Muscle layer of colon (tissue), 2 donors: ENCODE results near the gene DBX1.

Experiments used
- H3K27ac ChIP-seq: one replicate; pipeline ENCODE4 v1.7.0; 2013; ENCODE audit warnings: low read depth, mild to moderate bottlenecking, low read length, moderate library complexity
- H3K27me3 ChIP-seq, 2 donors: one replicate each; pipeline ENCODE4 v1.7.0; 2013; ENCODE audit warnings: low read length in 2 of 2, mild to moderate bottlenecking in 2 of 2; ENCODE audit not compliant: insufficient read depth in 2 of 2, control insufficient read depth in 1 of 2
- H3K36me3 ChIP-seq: one replicate; pipeline ENCODE4 v1.7.0; 2013; ENCODE audit warnings: mild to moderate bottlenecking, low read length; ENCODE audit not compliant: insufficient read depth
- H3K4me1 ChIP-seq: one replicate; pipeline ENCODE4 v1.7.0; 2013; ENCODE audit warnings: mild to moderate bottlenecking, low read length; ENCODE audit not compliant: insufficient read depth
- H3K4me3 ChIP-seq, 2 donors: one replicate each; pipeline ENCODE4 v1.7.0; 2013; ENCODE audit warnings: low read length in 2 of 2, low read depth in 1 of 2, mild to moderate bottlenecking in 1 of 2, moderate library complexity in 1 of 2
- H3K9ac ChIP-seq: one replicate; pipeline ENCODE4 v1.7.0; 2013; ENCODE audit warnings: low read length
- H3K9me3 ChIP-seq: one replicate; pipeline ENCODE4 v1.7.0; 2013; ENCODE audit warnings: mild to moderate bottlenecking, low read length
- donor health status: abdominal sarcoma.
- donor health status: Adenocarcinoma of cecum.

Gene DBX1

DNA sequence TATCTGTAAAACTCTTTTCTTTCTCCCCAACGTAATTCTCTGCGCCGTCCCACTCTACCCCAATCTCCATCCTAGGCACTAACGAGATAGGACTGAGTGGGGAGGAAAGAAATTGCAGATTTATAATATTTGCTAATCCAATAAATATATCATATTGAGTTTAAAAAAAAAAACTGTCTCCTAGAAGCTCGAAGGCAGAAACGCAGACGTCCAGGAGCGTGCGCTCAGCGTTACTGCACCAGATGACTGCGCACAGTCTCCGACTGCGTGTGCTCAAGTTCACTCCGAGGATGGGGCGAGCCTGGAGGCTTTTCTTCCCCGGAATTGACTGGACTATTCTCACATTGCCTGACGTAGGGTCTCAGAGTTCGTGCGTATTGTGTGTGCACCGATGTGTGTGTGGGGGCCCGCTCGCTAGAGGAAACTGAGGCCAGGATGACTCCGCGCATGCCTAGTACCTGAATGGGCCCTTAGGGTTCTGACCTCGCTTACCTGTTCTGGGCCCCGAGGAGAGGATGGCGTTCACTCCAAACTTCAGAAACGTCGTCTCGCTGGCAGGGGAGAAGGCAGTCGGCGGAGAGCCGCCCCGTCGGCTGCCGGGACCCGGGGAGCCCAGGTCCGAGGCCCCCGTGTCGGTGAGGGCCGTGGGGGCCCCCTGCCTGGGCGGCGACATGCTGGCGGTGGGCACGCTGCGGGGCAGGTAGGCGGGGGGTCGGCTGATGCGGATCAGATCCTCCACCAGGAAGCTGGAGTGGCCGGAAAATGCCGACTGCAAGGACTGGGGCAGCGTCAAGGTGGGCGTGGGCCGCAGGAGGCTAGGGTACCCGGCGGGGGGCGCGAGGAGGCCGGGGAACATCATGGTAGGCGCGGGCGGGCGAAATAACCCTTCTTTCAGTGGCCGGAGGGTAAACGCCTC is 551 bp downstream of the DBX1 start:
- Histone ChIP-seq H3K27me3 (peaks cover 79 to 96% of the 10 kb centered on the region in 2 donors), H3K27ac (no peak overlapping the region), H3K9me3 (peaks cover 5% of the 10 kb centered on the region), H3K4me3 (no peak overlapping the region), H3K9ac (no peak overlapping the region), H3K4me1 (peaks cover 14% of the 10 kb centered on the region), H3K36me3 (no peaks in the 10 kb centered on the region)

DNA sequence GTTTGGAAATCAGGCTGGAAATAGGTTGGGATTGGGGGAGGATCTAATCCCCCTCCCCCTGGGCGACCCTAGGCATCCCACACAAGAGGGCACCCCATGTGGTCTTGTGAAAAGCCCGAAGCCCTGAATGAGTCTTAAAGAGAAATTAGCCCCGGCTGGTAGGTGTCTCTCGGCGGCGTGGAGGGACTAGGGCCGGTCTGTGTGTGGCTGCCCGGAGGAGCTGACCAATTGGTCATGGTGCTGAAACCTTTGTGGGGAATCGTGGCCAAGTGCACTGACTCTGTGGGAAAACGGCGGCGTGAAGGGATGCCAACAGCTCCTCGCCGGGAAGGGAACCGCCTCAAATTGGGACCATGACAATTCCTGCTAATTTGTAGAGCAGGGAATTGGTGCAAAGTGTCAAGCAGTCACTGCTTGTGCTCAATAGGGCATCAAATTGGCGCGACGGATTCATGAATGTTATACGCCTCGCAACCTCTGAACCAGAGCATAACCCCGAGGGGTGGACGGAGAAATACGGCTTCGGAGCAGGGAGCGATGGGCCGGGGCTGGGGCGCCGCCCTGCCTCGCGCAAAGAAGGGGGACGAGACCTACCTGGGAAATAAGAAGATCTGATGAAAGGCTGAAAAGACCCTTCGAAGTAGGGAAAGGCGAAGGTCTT is 1.5 kb downstream of the DBX1 start:
- H3K9me3 ChIP-seq = peaks cover 5% of the 10 kb centered on the region
- H3K27me3 ChIP-seq = peaks cover 74 to 94% of the 10 kb centered on the region in 2 donors
- H3K4me1 ChIP-seq = peaks cover 14% of the 10 kb centered on the region
- H3K36me3 ChIP-seq = no peaks in the 10 kb centered on the region
- no peak overlapping the region for H3K9ac ChIP-seq
- no peak overlapping the region for H3K4me3 ChIP-seq
- no peak overlapping the region for H3K27ac ChIP-seq

DNA sequence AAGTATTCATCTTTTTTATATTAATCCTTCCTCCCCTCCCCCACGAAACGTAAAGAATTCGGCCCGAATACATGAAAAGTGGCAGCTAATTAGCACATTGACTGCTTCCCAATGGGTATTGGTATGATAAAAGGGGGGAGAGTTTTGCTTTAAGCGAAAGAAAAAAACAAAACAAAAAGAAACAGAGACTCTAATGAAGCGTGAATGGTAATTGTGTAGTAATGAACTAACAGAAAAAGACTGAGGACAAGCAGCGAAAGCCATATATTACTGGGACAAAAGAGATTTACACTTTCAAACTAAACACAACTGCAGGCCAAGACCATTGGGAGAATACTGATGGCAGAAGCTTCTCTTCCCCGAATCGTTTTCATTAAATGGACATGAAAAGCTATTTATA is 2.5 kb downstream of the DBX1 start:
- H3K27me3 ChIP-seq = peaks cover 65 to 84% of the 10 kb centered on the region in 2 donors
- no peak overlapping the region for H3K27ac ChIP-seq
- no peak overlapping the region for H3K4me3 ChIP-seq
- H3K4me1 ChIP-seq = peaks cover 9% of the 10 kb centered on the region
- H3K9me3 ChIP-seq = peaks cover 5% of the 10 kb centered on the region
- H3K9ac ChIP-seq = no peak overlapping the region
- no peaks in the 10 kb centered on the region for H3K36me3 ChIP-seq

DNA sequence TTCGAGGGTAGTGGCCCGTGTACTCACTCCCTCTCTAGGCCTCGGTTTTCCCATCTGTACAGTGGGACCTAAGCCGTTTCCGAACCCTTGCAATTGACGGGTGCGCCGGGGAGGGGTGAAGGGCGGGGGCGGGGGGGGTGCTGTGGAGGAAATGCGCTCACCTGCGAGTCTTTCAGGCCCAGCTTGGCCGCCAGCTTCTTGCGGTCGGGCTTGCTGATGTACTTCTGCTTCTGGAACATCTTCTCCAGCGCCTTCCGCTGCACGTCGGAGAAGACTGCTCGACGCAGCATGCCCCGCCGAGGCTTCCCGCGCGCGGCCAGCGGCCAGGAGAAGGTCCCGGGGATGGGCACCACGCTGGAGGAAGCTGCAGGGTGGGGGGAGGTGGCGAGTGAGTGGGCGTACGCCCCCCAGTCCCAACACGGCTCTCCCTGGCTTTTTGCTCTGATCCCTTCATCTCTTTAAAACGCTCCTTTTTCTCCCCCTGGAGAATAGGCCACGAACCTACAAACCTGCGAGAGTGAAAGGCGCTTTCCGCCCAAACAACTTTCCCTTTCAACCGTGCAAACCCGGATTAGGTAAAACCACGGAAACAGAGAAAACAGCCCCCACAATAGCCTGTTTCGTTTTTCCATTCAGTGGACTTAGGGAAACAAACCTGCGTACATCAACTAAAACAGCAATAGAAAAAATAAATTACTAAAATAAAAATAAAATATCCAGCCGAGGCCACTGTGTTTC is 3.2 kb downstream of the DBX1 start:
- no peak overlapping the region for H3K9ac ChIP-seq
- no peak overlapping the region for H3K4me3 ChIP-seq
- no peak overlapping the region for H3K27ac ChIP-seq
- H3K4me1 ChIP-seq = peaks cover 9% of the 10 kb centered on the region
- peaks cover 5% of the 10 kb centered on the region for H3K9me3 ChIP-seq
- H3K36me3 ChIP-seq = no peaks in the 10 kb centered on the region
- H3K27me3 ChIP-seq = peaks cover 59 to 77% of the 10 kb centered on the region in 2 donors

DNA sequence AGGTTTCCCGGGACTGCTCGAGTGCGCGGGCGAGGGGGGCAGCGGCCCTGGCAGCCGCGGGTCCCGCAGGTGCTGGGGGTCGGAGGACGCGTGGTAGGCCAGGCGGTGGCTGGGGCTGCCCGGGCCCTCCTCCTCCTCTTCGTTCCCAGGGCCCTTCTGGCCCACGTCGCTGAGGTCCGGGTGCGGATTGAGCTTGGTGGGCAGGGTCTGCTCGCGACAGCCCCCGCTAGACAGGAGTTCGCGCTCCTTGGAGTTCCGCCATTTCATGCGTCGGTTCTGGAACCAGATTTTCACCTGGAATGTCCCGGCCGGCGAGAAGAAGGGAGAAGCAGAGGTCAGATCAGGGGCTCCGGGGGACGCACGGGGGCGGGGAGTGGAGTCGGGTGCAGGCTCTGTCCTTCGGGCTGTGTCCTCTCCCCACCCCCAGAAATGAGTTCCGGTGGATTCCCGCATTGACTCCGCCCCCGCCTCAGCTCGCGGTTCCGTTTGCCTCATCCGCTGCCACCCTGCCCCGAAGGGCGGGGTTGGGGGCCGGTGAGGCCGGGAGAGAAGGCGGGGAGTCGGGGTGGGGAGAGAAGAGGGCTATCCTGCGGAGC is 3.9 kb downstream of the DBX1 start:
- Histone ChIP-seq H3K4me3 (no peak overlapping the region), H3K4me1 (peaks cover 9% of the 10 kb centered on the region), H3K27ac (no peak overlapping the region), H3K9ac (no peak overlapping the region), H3K9me3 (peaks cover 5% of the 10 kb centered on the region), H3K36me3 (no peaks in the 10 kb centered on the region), H3K27me3 (peaks cover 52 to 71% of the 10 kb centered on the region in 2 donors)

DNA sequence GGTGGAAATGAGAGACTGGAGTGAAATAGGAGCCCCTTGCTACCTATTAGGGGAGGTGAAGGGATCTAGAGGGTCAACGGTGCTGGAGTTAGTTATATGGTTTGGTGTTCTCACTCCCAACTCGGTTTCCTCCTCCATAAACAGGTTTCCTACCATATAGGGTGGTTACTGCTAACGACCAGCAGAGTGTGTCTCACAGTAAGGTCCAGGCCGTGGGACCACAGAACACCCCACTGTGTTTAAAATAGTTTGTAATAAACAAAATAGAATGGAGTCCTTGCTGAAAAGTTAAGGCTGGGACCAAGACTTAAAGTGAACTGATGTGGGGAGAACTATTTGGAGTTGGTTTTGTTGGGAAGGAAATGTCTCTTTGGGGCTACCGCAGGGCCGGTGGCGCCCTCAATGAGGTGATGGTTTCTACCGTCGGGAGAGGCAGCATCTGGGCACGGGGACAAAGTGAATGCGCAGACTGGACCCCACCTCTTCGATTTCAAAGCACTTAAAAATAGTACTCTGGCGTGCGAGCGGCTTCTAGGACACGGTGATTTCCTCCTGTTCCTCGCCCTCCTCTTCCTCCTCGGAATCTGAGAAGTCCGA is 4.5 kb downstream of the DBX1 start:
- Histone ChIP-seq H3K9ac (no peak overlapping the region), H3K36me3 (no peaks in the 10 kb centered on the region), H3K4me1 (peaks cover 5% of the 10 kb centered on the region), H3K27ac (no peak overlapping the region), H3K27me3 (peaks cover 46 to 65% of the 10 kb centered on the region in 2 donors), H3K9me3 (peaks cover 5% of the 10 kb centered on the region), H3K4me3 (no peak overlapping the region)

DNA sequence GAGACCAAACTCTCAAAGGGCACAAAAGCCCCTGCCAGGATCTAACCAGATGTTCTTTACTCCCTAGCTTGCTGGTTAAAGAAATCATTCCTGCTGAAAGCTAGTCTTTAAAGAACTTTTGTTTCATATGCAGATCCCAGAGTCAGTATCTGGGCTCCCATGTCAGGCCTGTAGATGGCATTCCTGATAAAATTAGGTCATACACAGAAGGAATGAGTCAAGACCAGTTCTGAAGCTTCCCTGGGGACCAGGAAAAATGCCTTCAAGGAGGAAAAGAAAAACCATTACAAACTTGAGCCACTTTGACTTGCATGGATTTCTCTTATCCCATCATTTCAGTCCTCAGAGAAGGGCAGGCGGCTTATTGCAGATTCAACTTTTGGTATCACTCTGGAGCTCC is 5.9 kb downstream of the DBX1 start:
- H3K4me1 ChIP-seq = peaks cover 5% of the 10 kb centered on the region
- H3K27ac ChIP-seq = no peak overlapping the region
- H3K9me3 ChIP-seq = peaks cover 5% of the 10 kb centered on the region
- H3K4me3 ChIP-seq = no peak overlapping the region
- no peaks in the 10 kb centered on the region for H3K36me3 ChIP-seq
- H3K9ac ChIP-seq = no peak overlapping the region
- H3K27me3 ChIP-seq = peaks cover 33 to 51% of the 10 kb centered on the region in 2 donors

DNA sequence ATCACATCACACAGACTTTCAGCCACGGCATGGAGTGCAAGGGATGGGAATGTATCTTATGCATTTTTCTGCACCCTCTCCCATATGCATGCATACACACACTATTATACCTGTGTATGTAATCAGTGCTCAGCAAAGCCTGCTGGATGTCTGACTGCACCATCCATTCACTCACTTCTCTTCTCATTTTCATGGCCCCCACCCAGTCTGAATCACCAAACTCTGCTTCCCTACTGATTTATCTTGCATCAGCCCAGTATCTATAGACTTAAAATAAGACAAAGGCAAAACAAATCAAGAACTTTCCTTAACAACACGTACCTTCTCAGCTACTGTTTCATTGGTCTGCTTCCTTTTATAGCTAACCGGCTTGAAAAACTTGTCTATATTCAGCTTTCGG is 21.6 kb downstream of the DBX1 start:
- Histone ChIP-seq H3K9ac (no peak overlapping the region), H3K9me3 (no peaks in the 10 kb centered on the region), H3K36me3 (no peaks in the 10 kb centered on the region), H3K27ac (no peak overlapping the region), H3K27me3 (peaks cover 0 to 6% of the 10 kb centered on the region in 2 donors), H3K4me1 (no peaks in the 10 kb centered on the region), H3K4me3 (no peak overlapping the region)

DNA sequence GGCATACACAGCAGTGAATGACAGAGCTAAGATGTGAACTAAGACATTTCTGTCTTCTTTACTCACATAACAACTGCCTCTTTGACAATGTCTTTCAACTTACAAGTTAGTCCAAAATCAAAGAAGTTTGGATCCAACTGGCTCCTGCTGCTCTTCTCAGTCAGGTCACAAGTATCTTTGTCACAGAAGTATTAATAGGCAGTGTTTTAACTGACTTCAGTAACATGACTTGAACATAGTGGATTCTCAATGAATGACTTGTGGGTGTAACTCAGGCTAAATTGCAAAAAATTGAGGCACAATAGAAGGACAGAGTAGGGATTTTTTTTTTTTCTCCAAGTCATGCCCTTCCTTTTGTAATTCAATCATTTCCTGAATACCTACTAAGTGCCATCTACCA is 22.6 kb downstream of the DBX1 start:
- Histone ChIP-seq H3K27me3 (peaks cover 0 to 6% of the 10 kb centered on the region in 2 donors), H3K4me3 (no peak overlapping the region), H3K27ac (no peak overlapping the region), H3K9ac (no peak overlapping the region), H3K4me1 (no peaks in the 10 kb centered on the region), H3K36me3 (no peaks in the 10 kb centered on the region), H3K9me3 (no peaks in the 10 kb centered on the region)

DNA sequence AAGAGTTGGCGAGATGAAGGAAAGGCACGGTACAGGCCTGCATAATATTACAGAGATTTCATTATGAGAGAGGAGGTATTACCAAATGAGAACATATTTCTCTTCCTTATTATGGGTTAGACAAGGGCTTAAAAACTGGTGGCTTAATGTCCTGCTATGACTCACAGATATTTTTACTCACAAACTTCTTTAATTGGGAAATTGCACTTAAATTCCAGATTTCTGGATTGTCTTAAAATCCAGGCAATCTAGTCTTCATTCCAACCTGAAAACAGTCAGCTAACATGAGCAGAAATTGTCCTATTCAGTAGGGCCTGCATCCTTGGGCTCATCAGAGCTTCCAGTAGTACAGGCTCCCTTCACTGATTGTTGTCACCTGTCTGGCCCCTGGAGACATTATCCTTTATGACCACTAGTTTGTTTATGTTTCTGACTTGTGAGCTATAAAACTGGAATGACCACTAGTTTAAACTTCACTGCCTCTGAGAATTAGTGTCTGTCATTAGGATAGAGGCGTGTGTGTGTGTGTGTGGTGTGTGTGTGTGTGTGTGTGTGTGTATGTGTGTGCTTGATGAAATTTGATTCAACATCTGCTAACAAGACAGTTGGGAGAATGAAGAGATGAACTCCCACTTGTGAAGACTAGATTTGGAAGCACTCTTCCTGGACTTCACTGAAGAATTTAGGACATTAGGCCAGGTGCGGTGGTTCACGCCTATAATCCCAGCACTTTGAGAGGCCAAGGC is 25.1 kb downstream of the DBX1 start:
- no peak overlapping the region for H3K9ac ChIP-seq
- no peak overlapping the region for H3K27ac ChIP-seq
- H3K4me1 ChIP-seq = no peaks in the 10 kb centered on the region
- no peaks in the 10 kb centered on the region for H3K9me3 ChIP-seq
- H3K27me3 ChIP-seq = peaks cover 0 to 4% of the 10 kb centered on the region in 2 donors
- no peaks in the 10 kb centered on the region for H3K36me3 ChIP-seq
- H3K4me3 ChIP-seq = no peak overlapping the region
